Fibroblast of lung (primary cell): ENCODE results near the gene SNX20. TPM values are rescaled to one million over a fixed set of nuclear protein-coding genes. Genes with fewer than 3 reads are reported as not detected.
A peak's percentile ranks its signal among the peaks of the same experiment; 100 is the strongest.

Experiments used
- DNase-seq, 2 donors: peaks; one replicate each; pipeline versions ENCODE4 v3.0.0 to v3.0.0-alpha.2; 2010; ENCODE audit warnings: low read depth in 2 of 2
- H2AFZ ChIP-seq: 2 replicates; pipeline ENCODE4 v1.5.1; 2012; ENCODE audit warnings: low read length, control low read depth, inconsistent platforms
- H3K27ac ChIP-seq: 2 replicates; pipeline ENCODE4 v1.5.1; 2011; ENCODE audit warnings: low read length, control low read depth; ENCODE audit not compliant: insufficient read depth
- H3K27me3 ChIP-seq: 2 replicates; pipeline ENCODE4 v1.5.1; 2011; ENCODE audit warnings: mild to moderate bottlenecking, low read length; ENCODE audit not compliant: control insufficient read depth, insufficient read depth
- H3K36me3 ChIP-seq: 2 replicates; pipeline ENCODE4 v1.5.1; 2011; ENCODE audit warnings: low read length; ENCODE audit not compliant: control insufficient read depth, insufficient read depth
- H3K4me1 ChIP-seq: 2 replicates; pipeline ENCODE4 v1.5.1; 2011; ENCODE audit warnings: low read length; ENCODE audit not compliant: control insufficient read depth, insufficient read depth; ENCODE audit errors: extremely low read depth
- H3K4me2 ChIP-seq: 2 replicates; pipeline ENCODE4 v1.5.1; 2011; ENCODE audit warnings: low read length, control low read depth; ENCODE audit not compliant: insufficient read depth; ENCODE audit errors: extremely low read depth
- H3K4me3 ChIP-seq, 4 experiments: fragments of 200-600 bp in 1 of 4; sonication (generic) in 1 of 4; replicated peaks in 1 of 4; 2 replicates each; pipeline ENCODE4 v1.5.1; 2011 to 2016; ENCODE audit warnings: low read length in 4 of 4, low read depth in 3 of 4, mild to moderate bottlenecking in 3 of 4, control low read depth in 2 of 4, inconsistent platforms in 1 of 4, mixed read lengths in 1 of 4; ENCODE audit not compliant: insufficient read depth in 1 of 4; ENCODE audit errors: control extremely low read depth in 1 of 4
- H3K79me2 ChIP-seq: 2 replicates; pipeline ENCODE4 v1.5.1; 2012; ENCODE audit warnings: mild to moderate bottlenecking, low read length, inconsistent platforms; ENCODE audit not compliant: control insufficient read depth, insufficient read depth
- H3K9ac ChIP-seq: 2 replicates; pipeline ENCODE4 v1.5.1; 2011; ENCODE audit warnings: mild to moderate bottlenecking, low read length, control low read depth; ENCODE audit not compliant: insufficient read depth
- H3K9me3 ChIP-seq: 2 replicates; pipeline ENCODE4 v1.5.1; 2012; ENCODE audit warnings: low read depth, low read length; ENCODE audit not compliant: control insufficient read depth, insufficient read depth
- H4K20me1 ChIP-seq: 2 replicates; pipeline ENCODE4 v1.5.1; 2011; ENCODE audit warnings: low read length; ENCODE audit not compliant: control insufficient read depth, insufficient read depth; ENCODE audit errors: extremely low read depth
- CTCF ChIP-seq, 2 donors: IDR thresholded peaks in 1 of 2; conservative IDR thresholded peaks in 1 of 2; 1 replicate in 1 of 2; 2 replicates in 1 of 2; pipeline ENCODE4 v1.5.1; 2011 to 2012; ENCODE audit warnings: low read length in 2 of 2, control low read depth in 1 of 2, inconsistent platforms in 1 of 2, low read depth in 1 of 2, mild to moderate bottlenecking in 1 of 2
- EZH2 ChIP-seq: IDR thresholded peaks from 2 replicates; pipeline ENCODE4 v1.5.1; 2012; ENCODE audit warnings: low read length, control low read depth, mild to moderate bottlenecking; ENCODE audit errors: missing control alignments
- polyA plus RNA-seq, 2 donors: library from polyadenylated mRNA; depleted of rRNA in 1 of 2; stranded (reverse) in 1 of 2; unstranded in 1 of 2; fragments of >200 nt; gene quantifications; 2 replicates each; pipeline ENCODE4 v1.2.1, GENCODE V29; 2011 to 2012; ENCODE audit warnings: missing spikeins in 1 of 2
- total RNA-seq: library from RNA; depleted of rRNA; stranded (reverse); fragments of >200 nt; gene quantifications from 2 replicates; pipeline ENCODE4 v1.2.1, GENCODE V29; 2014

The SNX20 gene
- total and polyA plus RNA-seq, 2 donors (not counting 1 experiment from before 2014, with no cell fraction given): not detected

- Histone ChIP-seq H3K4me2 (no peak overlapping the region), H3K9ac (no peak overlapping the region), H3K27ac (no peak overlapping the region), H3K4me1 (no peaks in the 10 kb centered on the region), H3K4me3 (no peak overlapping the region), H2AFZ (no peak overlapping the region), H3K9me3 (no peaks in the 10 kb centered on the region), H3K36me3 (no peaks in the 10 kb centered on the region), H3K79me2 (no peaks in the 10 kb centered on the region), H4K20me1 (no peaks in the 10 kb centered on the region), H3K27me3 (no peaks in the 10 kb centered on the region)
- no peak for TF ChIP-seq CTCF (conservative IDR thresholded peaks at IDR 0.05 in 1 of 2, IDR thresholded peaks at IDR 0.05 in 1 of 2; ENCODE audit: low read depth in 1 of 2, low read length in 2 of 2)
- no peak for TF ChIP-seq EZH2
- no peak for DNase-seq
These were observed 2.6 kb downstream of the SNX20 start for GRCh38 chr16:50678531-50678930.

GRCh38 chr16:50677351-50677750 is 3.8 kb downstream of the SNX20 start:
- H3K9me3 ChIP-seq: no peaks in the 10 kb centered on the region
- TF ChIP-seq CTCF (conservative IDR thresholded peaks at IDR 0.05 in 1 of 2, IDR thresholded peaks at IDR 0.05 in 1 of 2; ENCODE audit: low read depth in 1 of 2, low read length in 2 of 2) (peak in 1 of 2 donors; percentile 34), EZH2 (no peak)
- no peak for DNase-seq

GRCh38 chr16:50676684-50677225 is 4.4 kb downstream of the SNX20 start:
- Histone ChIP-seq H3K4me2 (no peak overlapping the region), H3K9me3 (peaks cover 2% of the 10 kb centered on the region), H4K20me1 (no peaks in the 10 kb centered on the region), H3K27me3 (no peaks in the 10 kb centered on the region), H3K27ac (no peak overlapping the region), H3K9ac (no peak overlapping the region), H2AFZ (no peak overlapping the region), H3K79me2 (no peaks in the 10 kb centered on the region), H3K4me1 (no peaks in the 10 kb centered on the region), H3K36me3 (no peaks in the 10 kb centered on the region), H3K4me3 (no peak overlapping the region)
- no peak for DNase-seq
- TF ChIP-seq EZH2: no peak

More at GRCh38 chr16:50677351-50677750, 3.8 kb downstream of the SNX20 start:
- Histone ChIP-seq H3K79me2 (no peaks in the 10 kb centered on the region), H2AFZ (no peak overlapping the region), H3K36me3 (no peaks in the 10 kb centered on the region), H3K9ac (no peak overlapping the region), H3K4me2 (no peak overlapping the region), H3K4me3 (no peak overlapping the region), H3K4me1 (no peaks in the 10 kb centered on the region), H3K27ac (no peak overlapping the region), H4K20me1 (no peaks in the 10 kb centered on the region), H3K27me3 (no peaks in the 10 kb centered on the region)
